GM21360 (cell line): ENCODE results near the gene FKBP1A.
A peak's percentile ranks its signal among the peaks of the same experiment; 100 is the strongest.

Experiments used
- ATAC-seq: cut with Tn5 transposase; IDR thresholded peaks from one replicate; pipeline ENCODE4 v1.9.1; 2021; ENCODE audit warnings: mild to moderate bottlenecking, moderate library complexity; ENCODE audit not compliant: unreplicated experiment

FKBP1A gene

DNA sequence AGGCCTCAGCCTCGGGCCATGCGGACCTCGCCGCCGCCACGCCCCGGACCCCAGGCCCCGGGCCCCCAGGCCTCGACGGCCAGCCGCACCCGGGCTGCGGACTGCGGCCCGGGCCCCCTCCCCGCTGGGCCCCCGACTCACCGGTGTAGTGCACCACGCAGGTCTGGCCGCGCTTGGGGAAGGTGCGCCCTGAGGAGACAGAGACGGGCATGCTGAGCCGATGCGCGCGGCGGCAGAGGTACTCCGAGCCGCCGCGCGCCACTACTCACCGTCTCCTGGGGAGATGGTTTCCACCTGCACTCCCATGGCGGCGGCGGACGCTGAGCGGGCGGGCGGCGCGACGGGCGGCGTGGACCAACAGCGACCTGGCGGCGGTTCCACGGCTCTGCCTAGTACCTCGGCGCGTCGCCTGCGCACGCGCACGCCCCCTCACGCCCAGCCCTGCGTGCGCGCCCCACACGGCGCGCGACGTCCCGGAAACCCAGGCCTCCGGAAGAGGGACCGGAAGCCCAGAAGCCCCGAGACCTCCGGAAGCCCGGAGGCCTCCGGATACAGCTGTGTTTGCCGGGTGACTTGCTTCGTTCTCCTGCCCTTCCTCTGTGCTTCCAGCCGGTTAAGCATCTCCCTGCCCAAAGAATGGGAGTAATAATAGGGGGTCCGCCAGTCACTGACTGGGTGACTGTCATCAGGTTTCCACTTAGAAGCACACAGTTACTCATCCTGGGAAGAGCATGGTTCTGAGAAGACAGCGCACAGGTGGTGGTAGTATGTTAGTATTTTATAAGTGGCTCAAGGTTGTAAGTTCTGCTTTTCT lies at the start of gene FKBP1A:
TSS of gene FKBP1A (minus strand) at position 362 of the 814 bp plus-strand sequence. CDS start at position 306, 56 bp downstream.
- ATAC-seq: peak; percentile 76

DNA sequence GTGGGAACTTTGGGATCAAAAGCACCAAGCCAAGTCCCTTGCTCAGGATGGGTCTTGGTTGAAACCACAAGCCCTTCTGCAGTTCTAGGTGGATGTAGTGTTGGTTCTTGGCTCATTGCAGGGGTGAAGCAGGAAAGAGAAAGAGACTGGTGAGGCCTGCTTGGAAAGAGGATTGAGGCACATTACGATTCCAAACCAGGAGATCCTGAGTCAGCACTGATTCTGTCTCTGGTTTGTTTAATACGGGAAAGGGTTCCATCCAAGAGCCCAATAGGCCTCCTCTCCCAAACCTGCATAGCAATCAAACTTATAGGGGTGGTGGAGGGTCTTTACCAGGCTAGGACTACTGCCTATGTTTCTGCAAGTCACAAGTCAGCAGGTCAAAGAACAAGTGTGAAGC lies 49.5 kb upstream of the FKBP1A start:
- ATAC-seq: no peak

DNA sequence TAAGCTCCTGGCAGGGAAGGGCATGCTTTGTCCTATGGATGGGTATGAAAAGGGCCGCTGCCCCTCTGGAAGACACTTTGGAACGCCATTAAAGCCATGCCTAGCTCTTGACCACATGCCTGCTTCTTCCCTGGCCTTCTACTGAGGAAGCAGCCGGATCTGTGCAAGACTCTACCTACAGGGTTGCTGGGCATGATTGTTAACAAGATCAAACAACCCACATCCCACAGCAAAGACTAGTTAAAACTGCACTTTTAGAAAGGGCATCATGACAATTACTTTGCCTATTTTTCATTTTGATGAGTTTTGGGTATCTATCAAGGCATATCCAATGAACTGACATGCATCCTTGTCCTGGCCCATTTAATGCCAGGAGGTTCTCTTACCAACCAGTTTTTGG lies 48.3 kb upstream of the FKBP1A start:
- ATAC-seq: no peak

DNA sequence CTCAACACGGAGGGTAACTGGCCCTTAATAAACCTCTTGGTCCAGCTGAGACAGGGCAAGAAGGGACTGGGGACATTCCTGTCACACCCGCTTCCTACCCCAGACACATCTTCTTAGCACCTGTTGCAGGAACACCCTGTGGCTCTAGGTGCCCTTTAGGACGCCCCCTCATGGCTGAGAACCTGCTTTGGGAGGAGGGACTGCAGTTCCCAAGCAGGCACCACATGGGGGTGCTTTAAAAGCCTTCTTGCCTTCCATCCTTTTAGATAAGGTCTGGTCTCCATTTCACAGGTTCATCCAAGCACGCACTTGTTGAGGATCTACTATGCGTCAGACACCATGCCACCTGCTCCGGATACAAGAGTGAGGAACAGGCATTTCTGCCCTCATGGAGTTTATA lies 47.2 kb upstream of the FKBP1A start:
- no peak for ATAC-seq

DNA sequence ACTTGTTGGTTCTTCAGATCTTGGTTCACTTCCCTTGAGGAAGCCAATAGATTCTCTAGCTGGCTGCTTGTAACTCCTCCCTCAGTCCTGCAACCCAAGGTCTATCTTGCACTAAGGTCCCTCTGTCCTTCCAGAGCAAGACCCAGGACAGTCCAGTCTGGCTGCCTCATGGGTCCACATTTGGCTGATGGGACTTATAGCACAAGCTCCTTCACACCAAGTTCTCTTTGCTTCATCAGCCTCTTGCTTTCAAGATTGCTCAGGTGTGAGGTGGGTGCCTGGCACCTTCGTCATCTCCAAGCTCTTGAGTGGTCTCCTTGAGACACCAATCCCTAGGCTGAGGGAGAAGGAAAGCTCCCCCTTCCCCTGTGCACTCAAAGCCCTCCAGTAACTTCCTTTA lies 45.5 kb upstream of the FKBP1A start:
- no peak for ATAC-seq

DNA sequence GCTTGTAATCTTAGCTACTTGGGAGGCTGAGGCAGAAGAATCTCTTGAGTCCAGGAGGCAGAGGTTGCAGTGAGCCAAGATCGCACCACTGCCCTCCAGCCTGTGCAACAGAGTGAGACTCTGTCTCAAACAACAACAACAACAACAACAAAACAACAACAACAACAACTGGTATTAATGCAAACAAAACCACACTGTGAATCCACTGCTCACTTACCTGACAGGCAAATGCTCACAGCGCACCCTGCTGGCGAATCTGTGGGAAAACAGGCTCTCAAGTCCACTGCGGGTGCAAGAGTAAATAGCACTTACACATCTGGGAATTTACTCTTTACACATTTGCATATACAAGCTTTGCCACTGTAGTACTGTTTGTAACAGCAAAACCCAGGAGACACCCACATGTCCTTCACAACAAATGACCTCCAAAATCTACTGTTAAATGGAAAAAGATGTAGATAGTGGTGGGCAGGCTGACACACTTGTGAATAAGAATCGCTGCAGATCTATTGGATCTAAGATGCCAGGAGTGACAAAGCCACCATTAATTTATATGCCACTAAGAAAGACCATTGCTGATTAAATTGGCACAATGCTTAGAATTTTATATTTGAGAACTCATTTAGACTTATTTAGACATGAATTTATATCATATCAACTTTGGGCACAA lies 44.5 kb upstream of the FKBP1A start:
- no peak for ATAC-seq

DNA sequence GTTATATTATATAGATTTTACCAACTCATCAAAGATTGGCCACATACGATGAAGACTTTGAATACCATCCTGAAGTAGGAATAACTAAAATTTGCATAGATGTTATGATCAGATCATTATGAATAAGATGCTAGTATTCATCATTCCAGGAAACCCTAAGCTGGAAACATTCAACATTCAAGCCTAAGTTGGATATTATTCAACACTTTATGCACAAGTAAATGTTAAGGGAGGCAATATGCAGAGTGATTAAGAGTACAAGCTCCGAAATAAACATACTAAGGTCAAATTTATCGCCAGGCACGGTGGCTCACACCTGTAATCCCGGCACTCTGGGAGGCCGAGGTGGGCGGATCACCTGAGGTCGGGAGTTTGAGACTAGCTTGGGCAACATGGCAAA lies 43.4 kb upstream of the FKBP1A start:
- ATAC-seq: no peak

DNA sequence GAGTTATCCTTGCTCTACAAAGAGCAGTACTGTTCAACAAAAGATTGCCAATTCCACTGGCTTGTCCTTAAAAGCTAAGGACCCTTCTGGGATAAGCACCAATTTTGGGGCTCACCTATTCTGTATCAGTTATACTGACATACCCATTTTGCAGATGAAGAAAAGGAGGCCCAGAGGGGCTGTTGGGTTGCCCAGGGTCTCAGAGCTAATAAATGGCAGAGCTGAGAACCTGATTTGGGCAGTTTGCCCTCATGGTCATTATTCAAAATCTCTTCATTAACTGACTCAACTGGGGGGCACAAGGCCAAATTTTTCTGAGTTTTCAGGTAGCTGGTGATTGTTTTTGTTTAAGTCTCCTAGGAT lies 42.5 kb upstream of the FKBP1A start:
- no peak for ATAC-seq

DNA sequence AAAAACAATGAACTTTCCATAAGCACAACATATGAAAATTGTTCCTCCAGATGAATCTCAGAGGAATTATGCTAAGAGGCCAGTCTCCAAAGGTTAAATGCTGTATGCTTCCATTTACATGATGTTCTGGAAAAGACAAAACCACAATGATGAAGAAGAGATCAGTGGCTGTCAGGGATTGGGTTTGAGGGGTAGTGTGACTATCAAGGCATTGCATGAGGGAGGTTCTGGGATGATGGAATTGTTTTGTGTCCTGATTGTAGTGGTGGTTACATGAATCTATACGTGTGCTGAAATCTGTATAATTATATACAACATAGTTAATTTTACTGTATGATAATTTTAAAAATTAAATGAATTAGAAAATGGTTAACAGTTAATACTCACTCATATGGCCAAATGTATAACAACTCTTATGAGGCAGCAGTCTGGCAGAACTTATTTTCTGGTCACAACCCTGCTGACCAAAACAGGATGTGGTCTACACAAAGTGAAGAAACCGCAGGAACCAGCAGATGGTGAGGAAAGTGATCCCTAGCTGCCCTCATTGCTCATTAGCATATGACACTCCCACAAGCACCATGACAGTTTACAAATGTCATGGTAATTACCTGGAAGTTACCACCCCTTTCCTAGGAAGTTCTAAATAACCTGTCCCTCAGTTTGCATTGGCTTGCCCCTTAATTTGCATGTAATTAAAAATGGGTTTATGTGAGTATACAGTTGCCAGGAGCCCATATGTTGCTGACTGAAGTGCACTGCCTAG lies 41.9 kb upstream of the FKBP1A start:
- peak; percentile 79 for ATAC-seq

DNA sequence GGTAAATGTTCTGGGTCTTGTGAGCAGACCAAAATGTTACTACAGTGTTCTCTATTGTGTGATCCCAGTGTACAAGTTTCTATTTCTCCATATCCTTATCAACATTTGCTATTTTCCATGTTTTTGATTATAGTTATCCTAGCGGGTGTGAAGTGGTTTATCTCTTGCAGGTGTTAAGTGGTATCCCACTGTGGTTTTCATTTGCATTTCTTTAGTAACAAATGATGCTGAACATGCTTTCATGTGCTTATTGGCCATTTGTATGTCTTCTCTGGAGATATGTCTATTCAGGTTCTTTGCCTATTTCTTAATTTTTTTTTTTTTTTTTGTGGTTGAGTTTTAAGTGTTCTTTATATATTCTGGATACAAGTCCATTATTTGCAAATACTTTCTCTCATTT lies 38.3 kb upstream of the FKBP1A start:
- ATAC-seq: no peak

DNA sequence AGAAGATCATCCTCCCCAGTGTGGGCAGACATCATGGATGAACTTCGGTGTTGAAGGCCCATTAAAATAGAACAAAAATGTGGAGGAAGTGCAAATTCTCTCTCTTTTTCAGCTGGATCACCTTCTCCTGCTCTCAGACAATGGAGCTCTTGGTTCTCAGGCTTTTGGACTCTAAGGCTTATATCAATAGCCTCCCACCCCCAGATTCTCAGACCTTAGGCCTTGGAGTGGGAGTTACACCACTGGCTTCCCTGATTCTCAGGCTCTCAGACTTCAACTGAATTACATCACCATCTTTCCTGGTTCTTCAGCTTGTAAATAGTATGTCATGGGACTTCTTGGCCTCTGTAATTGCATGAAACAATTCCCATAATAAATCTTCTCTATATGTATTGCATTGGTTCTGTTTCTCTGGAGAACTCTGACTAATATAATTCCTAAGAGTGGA lies 37.2 kb upstream of the FKBP1A start:
- no peak for ATAC-seq

DNA sequence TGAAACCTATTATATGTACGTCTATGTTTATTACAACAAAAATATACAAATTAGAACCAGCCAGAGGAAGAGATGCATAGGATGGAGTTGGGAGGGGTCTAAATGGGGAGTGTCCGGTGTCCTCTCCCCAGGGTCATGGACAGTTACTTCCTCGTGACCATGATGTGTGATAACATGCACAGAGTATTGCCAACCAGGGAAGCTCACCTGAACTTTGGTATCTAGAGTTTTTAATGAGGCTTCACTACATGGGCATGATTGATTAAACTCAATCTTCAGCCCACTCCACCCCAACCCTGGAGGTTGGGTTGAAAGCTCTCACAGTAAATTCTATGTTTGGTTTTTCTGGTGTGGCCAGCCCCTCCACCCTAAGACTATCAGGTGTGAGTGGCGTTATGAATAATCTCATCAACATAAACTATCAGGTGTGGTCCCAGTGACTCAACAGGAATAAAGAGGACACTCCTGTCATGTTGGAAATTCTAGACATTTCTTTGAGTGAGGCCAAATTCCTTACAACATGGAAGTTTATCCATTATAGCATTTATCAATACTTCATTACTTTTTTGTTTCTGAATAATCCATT lies 36.4 kb upstream of the FKBP1A start:
- no peak for ATAC-seq

DNA sequence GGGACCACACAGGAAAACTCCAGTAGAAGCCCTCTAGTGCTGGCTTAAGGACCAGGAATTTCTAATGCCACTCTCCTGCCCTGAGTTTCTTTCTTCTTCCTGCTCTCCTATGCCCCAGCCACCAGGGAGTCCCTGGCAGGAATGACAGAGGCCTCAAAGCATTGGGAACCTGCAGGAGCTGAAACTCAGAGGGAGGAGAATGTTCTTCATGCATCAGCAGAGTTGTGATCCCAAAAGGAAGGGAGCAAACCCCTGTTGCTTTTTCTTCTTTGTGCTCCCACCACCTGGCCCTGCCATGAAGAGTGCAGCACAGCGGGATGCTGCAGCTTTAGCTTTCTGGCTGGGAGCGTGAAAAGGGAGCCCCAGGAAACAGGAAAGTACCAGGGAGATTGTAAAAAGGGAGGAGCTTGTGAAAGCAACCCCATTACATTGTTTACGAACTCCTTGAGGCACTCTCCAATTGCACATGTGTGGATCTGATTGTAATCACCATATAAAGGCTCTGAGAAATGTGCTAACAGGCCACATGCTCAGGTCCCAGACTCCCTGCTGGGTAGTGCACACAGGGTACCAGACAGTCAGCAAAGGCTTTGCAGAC lies 34.7 kb upstream of the FKBP1A start:
- no peak for ATAC-seq

DNA sequence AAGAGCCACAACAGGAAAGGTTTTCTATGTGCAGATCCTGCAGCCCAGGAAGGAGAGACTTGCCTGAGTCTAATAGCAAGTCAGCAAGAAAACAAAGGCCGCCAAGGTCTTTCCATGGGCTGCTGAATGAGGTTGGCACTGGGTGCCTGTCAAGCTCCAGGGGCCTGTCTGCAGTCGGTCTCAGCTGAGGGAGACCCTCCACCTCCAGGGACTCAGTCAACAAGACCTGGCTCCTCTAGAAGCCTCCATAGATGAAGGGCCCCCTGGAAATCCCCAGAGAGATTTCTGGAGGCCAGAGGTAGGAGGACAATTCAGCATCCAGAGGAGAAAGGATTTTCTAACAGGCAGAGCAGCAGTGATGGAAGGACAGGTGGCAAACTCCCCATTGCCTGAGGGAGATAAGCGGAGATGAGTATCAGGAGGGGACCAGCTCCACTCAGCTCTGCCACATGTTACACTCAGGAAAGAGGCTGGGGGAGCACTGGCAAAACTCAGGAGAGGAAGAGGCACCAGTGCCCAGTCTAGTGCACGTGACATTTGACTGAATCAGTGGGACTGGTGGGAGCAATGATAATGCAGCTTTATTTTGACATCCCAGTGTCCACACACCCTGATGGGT lies 33.5 kb upstream of the FKBP1A start:
- no peak for ATAC-seq

DNA sequence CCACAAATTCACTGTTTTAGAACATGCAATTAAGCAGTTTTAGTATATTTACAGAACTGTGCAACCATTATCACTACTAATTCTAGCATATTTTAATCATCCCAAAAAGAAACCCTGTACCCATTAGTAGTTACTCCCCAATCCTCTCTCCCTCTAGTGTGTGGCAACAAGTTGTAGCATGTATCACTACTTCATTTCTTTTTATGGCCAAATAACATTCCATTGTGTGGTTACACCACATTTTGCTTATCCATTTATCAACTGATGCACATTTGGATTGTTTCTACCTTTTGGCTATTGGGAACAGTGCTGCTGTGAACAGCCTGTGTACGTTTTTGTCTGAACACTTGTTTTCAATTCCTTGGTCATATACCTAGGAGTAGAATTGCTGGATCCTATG lies 31.5 kb upstream of the FKBP1A start:
- no peak for ATAC-seq

DNA sequence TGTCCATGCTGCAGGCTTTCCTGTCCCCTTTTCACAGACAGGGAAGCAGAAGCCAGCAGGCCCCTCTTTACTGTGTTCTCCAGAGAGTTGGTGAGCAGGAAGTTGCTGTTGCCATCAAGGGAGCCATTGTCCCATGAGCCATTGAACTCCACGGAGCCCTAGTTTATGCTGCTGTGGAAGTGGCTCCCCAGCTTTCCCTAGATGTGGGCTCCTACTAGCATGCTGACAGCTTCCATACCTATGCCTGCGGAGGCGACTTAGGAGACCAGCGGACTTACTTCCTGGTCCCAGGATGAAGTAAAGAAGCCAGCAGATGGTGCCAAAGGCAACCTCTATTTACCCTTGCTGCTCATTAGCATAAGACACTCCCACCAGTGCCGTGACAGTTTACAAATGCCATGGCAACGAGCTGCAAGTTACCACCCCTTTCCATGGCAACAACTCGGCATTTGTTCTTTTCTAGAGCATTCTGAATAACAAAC lies 30.8 kb upstream of the FKBP1A start:
- ATAC-seq: no peak

DNA sequence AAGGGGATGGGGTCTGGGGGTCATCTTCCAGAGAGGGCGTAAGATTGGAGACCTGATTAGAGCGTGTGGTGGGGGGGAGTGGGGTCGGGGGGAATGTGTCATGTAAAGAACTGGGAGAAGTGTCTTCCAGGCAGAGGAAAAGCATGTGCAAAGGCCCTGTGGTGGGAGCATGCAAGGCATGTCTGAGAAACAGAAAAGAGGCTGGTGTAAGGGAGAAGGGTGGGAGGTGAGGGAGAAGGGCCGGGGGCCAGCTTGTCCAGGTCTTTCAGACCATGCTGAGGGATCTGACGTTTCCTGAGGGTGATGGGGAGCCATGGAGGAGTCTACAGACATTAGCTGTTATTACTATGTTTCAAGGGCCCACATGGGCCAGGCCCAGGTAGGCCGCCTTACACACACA lies 30.4 kb upstream of the FKBP1A start:
- no peak for ATAC-seq

DNA sequence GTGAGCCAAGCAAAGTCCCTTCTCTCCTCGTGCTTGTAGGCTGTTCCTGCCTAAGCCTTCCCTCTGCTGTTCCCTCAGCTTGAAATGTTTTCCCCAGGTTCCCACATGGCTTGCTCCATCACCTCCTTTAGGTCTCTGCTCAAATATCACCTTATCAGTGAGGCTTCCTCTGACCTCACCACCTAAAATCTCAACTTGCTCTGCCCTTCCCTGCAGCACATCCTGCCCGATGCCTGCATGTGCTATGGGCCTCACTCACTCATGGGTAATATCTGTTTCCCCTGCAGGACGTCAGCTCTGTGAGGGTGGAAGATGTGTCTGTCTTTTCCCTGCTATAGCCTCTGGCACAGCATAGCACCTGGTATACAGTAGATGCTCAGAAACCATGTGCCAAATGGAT lies 29.9 kb upstream of the FKBP1A start:
- ATAC-seq: no peak

DNA sequence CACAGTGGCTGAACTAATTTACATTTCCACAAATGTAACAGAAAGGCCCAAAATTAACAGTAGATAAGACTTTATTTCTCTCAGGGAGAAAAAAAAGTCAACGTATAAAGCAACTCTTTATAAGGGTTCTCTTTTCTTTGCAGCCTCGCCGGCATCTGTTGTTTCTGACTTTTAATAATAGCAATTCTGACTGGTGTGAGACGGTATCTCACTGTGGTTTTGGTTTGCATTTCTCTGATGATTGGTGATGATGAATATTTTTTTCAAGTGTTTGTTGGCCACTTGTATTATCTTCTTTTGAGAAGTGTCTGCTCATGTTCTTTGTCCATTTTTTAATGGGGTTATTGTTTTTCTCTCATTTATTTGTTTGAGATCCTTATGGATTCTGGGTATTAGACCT lies 27.2 kb upstream of the FKBP1A start:
- no peak for ATAC-seq

DNA sequence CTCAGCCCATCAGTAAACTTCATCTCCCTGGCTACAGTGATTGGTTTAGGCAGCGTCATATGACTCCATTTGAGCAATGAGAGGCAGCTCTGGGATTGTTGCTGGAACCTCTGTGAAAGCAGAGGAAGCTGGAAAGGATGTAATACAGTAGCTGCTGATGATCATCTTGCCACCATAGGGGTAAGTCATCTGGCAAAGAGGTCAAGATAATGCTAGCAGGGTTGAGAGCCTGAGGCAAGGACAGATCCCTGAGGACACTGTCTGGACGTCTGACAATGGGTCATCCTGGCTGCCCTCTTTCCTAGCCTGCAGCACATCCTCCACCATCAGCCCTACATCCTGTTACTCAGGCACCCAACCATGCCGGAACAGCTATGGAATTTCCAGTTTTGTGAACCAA lies 25.5 kb upstream of the FKBP1A start:
- ATAC-seq: no peak
